CD4-positive, alpha-beta T cell treated with Interleukin-4 for 1 hour (primary cell): Measurements from ENCODE around the gene OGFOD3.

Source experiments
- DNase-seq, 2 donors: peaks; one replicate each; pipeline ENCODE4 v3.0.0-alpha.2; 2020 to 2022

OGFOD3 gene

DNA sequence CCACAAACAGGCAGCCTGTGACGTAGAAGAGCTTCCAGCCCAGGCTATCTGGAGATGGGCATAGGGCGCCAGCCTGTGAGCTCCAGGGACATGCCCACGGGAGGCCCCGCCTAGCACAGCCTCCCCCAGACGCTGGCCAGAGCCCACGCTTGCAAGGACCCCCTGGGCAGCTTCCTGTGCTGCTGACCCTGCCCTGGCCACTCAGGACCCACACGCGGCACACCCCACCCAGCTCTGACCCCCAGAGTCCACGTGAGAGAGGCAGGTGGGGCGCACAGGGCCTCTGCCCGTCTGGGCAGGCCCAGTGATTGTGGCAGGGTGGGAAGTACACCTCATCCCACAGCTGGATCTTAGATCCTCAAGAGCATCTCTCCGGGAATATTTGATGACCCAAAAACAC, 28.3 kb upstream of the OGFOD3 start:
- no peak for DNase-seq

- DNase-seq: no peak
Observed at GRCh38 chr17:82446124-82446523, 27.7 kb upstream of the OGFOD3 start.

DNA sequence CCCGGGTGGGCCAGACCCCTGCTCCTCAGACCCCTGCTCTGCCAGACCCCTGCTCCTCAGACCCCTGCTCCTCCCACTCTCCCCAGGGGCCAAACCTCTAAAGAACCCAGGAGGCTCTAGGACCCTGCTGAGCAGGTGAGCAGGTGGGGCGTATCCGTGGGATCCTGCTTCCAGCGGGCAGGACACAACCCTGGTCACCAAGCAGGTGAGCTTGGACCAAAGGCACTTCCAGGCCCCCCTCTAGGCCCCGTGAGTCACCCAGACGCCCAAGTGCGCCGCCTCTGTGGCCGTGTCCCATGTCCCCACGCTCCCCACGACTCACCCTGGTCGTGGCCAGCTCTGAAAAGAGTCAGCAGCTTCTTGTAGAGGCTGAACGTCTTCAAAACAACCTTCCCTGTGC, 27.2 kb upstream of the OGFOD3 start:
- DNase-seq: no peak

GRCh38 chr17:82444941-82445521, 26.6 kb upstream of the OGFOD3 start:
- no peak for DNase-seq

- no peak for DNase-seq
Observed at GRCh38 chr17:82444284-82444893, 26.0 kb upstream of the OGFOD3 start.

- no peak for DNase-seq
Observed at GRCh38 chr17:82443465-82444283, 25.3 kb upstream of the OGFOD3 start.

- DNase-seq: no peak
Observed at GRCh38 chr17:82442643-82443464, 24.5 kb upstream of the OGFOD3 start.

DNA sequence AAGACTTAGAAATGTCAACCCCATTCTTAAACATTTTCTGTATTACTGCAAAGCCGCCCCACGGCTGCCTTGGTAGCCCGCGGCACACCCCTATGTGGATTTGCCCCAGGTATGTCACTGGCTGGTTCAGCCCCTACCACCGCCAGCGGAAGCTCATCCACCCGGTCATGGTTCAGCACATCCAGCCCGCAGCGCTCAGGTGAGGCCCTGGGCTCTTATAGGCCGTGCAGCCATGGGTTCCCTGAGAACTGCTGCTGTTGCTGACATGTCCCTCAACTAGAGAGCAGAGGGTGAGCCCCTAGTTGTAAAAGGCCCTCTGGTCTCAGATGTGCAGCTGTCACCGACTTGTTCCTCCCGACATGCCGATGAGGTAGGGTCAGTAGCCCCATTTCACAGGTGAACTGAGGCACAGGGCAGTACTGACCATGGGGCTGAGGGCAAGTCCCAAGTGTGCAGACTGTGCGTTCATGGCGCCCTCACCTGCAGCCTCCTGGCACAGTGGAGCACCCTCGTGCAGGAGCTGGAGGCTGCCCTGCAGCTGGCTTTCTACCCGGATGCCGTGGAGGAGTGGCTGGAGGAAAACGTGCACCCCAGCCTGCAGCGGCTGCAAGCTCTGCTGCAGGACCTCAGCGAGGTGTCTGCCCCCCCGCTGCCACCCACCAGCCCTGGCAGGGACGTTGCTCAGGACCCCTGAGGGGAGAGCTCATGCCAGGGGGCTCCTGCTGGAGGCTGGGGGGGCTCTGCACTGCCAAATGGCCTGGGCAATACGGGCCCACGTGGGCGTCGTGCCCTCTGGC, 23.5 kb upstream of the OGFOD3 start:
- DNase-seq: no peak

GRCh38 chr17:82440991-82441627, 22.7 kb upstream of the OGFOD3 start:
- no peak for DNase-seq

DNA sequence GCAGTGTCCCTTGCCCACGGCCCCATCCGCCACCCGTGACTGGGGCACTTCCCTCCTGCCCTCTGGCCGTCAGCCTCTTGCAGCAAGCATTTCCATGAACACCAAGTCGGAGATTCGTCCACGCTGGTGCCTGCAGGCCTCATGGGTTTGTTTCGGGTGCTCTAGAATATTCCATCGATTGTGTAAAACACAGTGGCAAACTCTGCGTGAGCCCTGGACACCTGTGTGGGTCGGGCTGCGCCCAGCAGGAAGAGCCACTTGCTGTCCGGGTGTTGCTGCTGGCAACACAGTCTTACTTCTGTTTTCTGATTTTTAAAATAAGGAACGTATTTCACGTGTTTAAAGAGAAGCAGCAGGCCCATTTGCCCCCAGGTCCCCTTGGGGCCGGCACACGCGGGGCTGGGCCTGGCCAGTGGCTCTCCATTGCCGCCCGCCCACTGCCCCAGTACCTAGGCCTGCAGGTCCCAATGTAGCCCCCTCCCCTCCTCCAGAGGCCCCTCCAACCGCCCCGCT, 22.1 kb upstream of the OGFOD3 start:
- no peak for DNase-seq

- DNase-seq: no peak
Observed at GRCh38 chr17:82439829-82440365, 21.5 kb upstream of the OGFOD3 start.

DNA sequence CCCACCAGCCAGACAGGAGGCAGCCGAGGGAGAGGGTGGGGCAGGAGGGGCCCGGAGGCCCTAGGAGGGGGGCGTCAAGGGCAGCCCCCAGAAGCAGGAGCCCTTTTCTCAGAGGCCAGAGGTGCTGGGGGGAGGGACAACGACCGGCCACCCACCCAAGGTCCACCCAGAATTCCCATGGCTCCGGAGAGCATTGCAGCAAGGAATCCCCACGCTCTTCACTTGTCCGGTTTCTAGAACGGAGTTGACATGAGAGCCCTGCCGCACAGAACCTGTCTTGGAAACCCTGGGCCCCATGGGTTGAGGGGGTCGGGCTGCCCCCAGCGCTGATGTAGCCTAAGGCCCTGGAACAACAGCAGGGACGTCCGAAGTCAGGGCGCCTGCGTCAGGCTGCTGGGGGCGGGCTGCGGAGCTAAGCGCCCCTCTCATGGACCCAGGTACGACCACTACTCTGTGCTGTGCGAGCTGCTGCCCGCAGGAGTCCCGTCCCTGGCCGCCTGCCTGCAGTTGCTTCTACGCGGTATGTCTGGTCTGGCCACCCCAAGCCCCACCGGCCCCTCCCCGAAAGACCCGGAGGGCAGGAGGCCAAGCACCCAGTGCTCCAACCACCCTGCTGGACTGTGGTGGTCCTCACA, 20.9 kb upstream of the OGFOD3 start:
- DNase-seq: no peak

DNA sequence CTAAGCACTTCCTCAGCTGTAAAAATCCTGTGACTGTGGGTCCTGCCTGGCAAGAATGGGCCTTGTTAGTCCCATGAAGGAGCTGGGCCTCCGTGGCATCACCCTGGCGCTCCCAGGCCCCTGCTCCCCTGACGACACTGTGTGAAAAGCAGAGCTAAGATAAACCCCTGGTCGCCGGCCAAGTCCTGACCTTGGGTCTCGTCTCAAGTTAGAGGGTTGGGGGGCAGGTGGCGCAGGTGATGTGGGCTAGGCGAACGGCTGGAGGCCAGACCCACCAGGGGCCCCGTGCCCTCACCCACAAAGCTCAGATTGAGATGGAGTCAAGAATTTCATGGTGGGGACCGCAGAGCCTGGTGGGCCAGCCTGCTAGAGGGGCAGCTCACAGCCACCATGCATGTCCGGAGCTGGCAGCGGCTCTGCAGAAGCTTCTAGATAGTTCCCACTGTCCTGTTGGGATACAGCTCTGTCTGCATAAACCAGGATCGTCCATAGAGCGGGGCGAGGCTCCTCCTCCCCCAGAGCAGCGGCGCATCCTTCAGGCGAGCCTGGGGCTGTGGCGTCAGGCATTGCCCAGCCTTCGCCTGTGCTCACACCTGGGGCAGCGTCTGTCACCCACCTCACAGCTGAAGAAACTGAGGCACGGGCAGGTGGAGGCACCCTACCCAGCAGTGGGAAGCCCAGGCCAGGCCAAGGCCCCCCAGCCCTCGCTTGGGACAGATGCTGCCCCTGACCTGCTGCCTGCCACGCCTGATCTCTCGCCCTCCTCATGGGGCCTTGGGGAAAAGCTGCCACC, 20.2 kb upstream of the OGFOD3 start:
- no peak for DNase-seq

DNA sequence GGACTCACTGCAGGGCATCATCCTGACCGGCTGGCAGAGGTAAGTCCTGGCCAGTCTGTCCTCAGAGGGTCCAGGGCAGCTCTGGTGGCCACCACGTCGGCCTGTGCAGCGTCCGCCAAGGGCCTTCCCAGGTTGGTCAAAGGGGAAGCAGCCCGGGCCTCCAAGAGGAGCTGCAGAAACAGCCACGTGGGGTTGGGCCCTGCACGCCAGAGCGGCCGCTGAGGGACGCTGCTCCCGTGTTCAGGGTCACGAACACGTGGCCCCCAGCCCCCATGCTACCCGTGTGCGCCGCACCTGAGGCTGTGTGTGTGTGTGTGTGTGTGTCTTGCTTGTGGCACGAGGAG, 18.9 kb upstream of the OGFOD3 start:
- no peak for DNase-seq

DNA sequence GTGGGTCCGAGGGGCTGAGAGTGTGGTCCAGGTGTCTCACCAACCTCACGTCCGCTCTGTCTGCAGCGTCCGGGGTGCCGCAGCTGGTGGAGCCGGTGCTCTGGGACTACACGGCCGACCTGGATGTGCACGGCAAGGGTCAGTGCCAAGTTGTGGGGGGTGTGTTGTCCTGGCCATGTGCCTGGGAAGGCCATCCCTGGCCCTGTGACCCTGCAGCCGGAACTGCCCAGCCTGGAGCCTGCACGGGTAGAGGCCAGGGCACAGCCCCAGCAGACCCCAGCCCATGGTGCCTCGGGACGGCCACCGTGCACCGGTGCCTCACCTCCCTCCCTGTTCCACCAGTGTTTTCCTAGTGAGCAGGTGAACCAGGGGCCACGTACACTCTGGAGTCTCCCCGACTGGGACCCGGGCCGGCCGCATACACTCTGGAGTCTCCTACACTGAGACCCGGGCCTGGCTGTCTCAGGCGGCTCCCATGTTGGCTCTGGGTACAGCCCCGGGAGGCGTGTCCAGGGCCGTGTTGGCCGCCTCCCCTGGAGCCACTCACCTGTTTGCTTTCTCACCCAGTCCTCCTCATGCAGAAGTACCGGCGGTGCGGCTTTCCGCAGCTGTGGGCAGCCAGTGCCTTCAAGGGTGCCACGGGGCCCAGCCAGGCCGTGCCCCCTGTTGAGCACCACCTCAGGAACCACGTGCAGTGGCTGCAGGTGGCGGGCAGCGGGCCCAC, 18.4 kb upstream of the OGFOD3 start:
- no peak for DNase-seq

DNA sequence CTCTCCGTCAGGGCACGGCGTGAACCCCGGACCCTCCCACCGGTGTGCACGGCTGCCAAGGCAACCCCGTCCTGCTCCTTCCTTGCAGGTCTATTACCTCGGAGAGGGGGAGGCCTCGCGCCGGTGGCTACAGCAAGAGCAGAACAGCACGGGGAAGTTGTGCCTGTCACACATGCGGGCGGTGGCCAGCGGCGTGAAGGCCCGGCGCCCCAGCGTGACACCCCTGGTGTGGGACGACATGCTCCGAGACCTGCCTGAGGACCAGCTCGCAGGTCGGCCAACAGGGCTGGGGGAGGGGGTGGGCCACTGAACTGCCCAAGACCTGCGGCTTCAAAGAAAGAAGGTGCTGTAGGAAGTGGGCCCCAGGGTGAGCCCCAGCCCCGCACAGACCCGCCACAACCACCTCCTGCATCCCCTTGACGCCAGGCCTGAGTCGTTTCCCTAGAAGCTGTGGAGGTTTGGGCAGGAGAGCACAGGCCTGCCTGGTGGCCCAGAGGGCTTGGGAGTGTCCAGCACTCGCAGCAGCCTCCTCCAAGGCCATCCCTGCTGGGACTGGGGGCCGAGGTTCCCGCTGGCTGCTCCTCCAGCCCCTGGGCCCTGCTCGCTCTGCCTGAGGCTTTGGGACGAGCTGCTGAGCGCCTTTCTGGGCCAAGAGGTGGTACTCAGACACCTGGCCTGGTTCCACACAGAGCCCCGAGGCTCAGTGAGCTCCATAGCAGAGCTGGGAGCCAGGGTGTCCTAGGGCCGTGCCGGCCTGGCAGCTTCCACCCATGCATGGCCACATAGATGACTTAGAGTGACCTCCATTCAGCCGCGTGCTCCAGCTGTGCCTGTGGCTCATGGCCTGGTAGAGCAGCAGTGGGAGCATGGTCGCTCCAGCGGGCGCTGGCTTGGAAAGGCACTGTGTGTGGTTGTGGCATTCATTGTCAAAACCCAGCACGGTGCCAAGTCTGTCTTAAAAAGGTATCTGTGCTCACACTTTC, 17.5 kb upstream of the OGFOD3 start:
- DNase-seq: no peak

- no peak for DNase-seq
Observed at GRCh38 chr17:82435103-82435502, 16.7 kb upstream of the OGFOD3 start.

- DNase-seq: peak; percentile 28 to 38
Observed at GRCh38 chr17:82434216-82434565, 15.8 kb upstream of the OGFOD3 start.
